Activated CD4-positive, alpha-beta T cell treated with anti-CD3 and anti-CD28 coated beads for 36 hours (primary cell): ENCODE results near the gene LAMA3. TPM values are rescaled to one million over a fixed set of nuclear protein-coding genes. Genes with fewer than 3 reads are reported as not detected.
A peak's percentile ranks its signal among the peaks of the same experiment; 100 is the strongest.

Source experiments
- ATAC-seq: fragments of 200-7000 bp; cut with Tn5 transposase; one replicate; pipeline ENCODE4 v1.10.0; 2021; ENCODE audit warnings: mild to moderate bottlenecking, moderate library complexity
- CTCF ChIA-PET: fragments of 350-600 bp; sonication (Branson Sonifier 250); formaldehyde crosslinking; loops from one replicate; lab custom pipeline; 2021; ENCODE audit warnings: antibody characterized with exemption; lab: Charles Lee
- POLR2A ChIA-PET: fragments of 350-600 bp; sonication (Branson Sonifier 250); formaldehyde crosslinking; loops from one replicate; lab custom pipeline; 2021; ENCODE audit warnings: antibody characterized with exemption, inconsistent platforms; lab: Charles Lee
- DNase-seq: peaks from one replicate; pipeline ENCODE4 v3.0.0-alpha.2; 2020
- H3K27ac Mint-ChIP-seq: one replicate; pipeline ENCODE4 v1.8.0; 2021; ENCODE audit warnings: mixed read lengths
- H3K27me3 Mint-ChIP-seq: one replicate; pipeline ENCODE4 v1.8.0; 2021; ENCODE audit warnings: mixed read lengths
- H3K36me3 Mint-ChIP-seq: one replicate; pipeline ENCODE4 v1.8.0; 2021; ENCODE audit warnings: low read depth, mixed read lengths
- H3K4me1 Mint-ChIP-seq: one replicate; pipeline ENCODE4 v1.8.0; 2021; ENCODE audit warnings: mixed read lengths
- H3K4me3 Mint-ChIP-seq: one replicate; pipeline ENCODE4 v1.8.0; 2021; ENCODE audit warnings: mild to moderate bottlenecking, moderate library complexity, mixed read lengths
- H3K9me3 Mint-ChIP-seq: one replicate; pipeline ENCODE4 v1.8.0; 2021; ENCODE audit warnings: low read depth, mixed read lengths
- intact Hi-C, 2 experiments: fragments of 100-400 bp; cut with DNase I in 1 of 2; cut with micrococcal nuclease in 1 of 2; formaldehyde crosslinking; loops; one replicate each; pipeline versions ENCODE4 v1.14.2 to v1.15.1; 2022 to 2024; cut with DNase I, micrococcal nuclease
- total RNA-seq, 2 experiments: library from RNA; stranded (reverse); gene quantifications; one replicate each; pipeline ENCODE4 v1.2.3, GENCODE V29; 2021

The LAMA3 gene
- total RNA-seq, 2 experiments from 2014 or later: 0.07 to 0.09 TPM

- DNase-seq: no peak
- Mint-ChIP-seq H3K36me3 (no peaks in the 10 kb centered on the region), H3K9me3 (no peaks in the 10 kb centered on the region), H3K4me1 (peaks cover 37% of the 10 kb centered on the region), H3K27me3 (no peaks in the 10 kb centered on the region), H3K4me3 (no peak overlapping the region), H3K27ac (peak overlapping the region; percentile 58)
- CTCF ChIA-PET: interaction anchor here (0.6 to 1.1 kb wide), 2 partner anchors 16 to 135 kb away, joined by 3 to 5 read pairs; no protein-coding TSS in a partner anchor
- no peak for ATAC-seq
- POLR2A ChIA-PET: no interaction called here
- intact Hi-C loops: loop anchor here (2.0 to 5.0 kb wide), 3 partner anchors 113 to 155 kb away; no protein-coding TSS in a partner anchor
Measured at GRCh38 chr18:23963443-23964165, 274.4 kb downstream of the LAMA3 start.

- intact Hi-C loops: loop anchor here (2.0 to 5.0 kb wide), 3 partner anchors 112 to 154 kb away; no protein-coding TSS in a partner anchor
- Mint-ChIP-seq H3K27ac (peak overlapping the region; percentile 58), H3K27me3 (no peaks in the 10 kb centered on the region), H3K36me3 (no peaks in the 10 kb centered on the region), H3K4me3 (no peak overlapping the region), H3K4me1 (peaks cover 45% of the 10 kb centered on the region), H3K9me3 (no peaks in the 10 kb centered on the region)
- ChIA-PET POLR2A (no interaction called here), CTCF (interaction anchor here (1.1 kb wide), 1 partner anchor 17 kb away, joined by 5 read pairs; no protein-coding TSS in a partner anchor)
- DNase-seq (peak; percentile 64), ATAC-seq (peak; percentile 82)
Measured at GRCh38 chr18:23964282-23965238, 275.3 kb downstream of the LAMA3 start.

GRCh38 chr18:23966909-23967308 lies 277.7 kb downstream of the LAMA3 start:
- Mint-ChIP-seq H3K36me3 (no peaks in the 10 kb centered on the region), H3K9me3 (no peaks in the 10 kb centered on the region), H3K27ac (no peak overlapping the region), H3K4me3 (no peak overlapping the region), H3K27me3 (no peaks in the 10 kb centered on the region), H3K4me1 (peaks cover 62% of the 10 kb centered on the region)
- CTCF ChIA-PET: interaction anchor here (0.7 to 1.4 kb wide), 3 partner anchors 41 to 518 kb away, joined by 3 read pairs; no protein-coding TSS in a partner anchor
- intact Hi-C loops: no loop called here
- DNase-seq (no peak), ATAC-seq (no peak)
- POLR2A ChIA-PET: no interaction called here

GRCh38 chr18:23967321-23968089 lies 278.3 kb downstream of the LAMA3 start:
- Mint-ChIP-seq H3K9me3 (no peaks in the 10 kb centered on the region), H3K4me1 (peaks cover 66% of the 10 kb centered on the region), H3K4me3 (no peak overlapping the region), H3K27ac (no peak overlapping the region), H3K27me3 (no peaks in the 10 kb centered on the region), H3K36me3 (no peaks in the 10 kb centered on the region)
- ChIA-PET CTCF (interaction anchor here (0.6 to 1.4 kb wide), 6 partner anchors 11 to 574 kb away, joined by 3 to 4 read pairs (median 3); no protein-coding TSS in a partner anchor), POLR2A (no interaction called here)
- intact Hi-C loops: no loop called here
- DNase-seq: peak; percentile 40
- ATAC-seq: peak; percentile 49

- Mint-ChIP-seq H3K27me3 (no peaks in the 10 kb centered on the region), H3K27ac (no peak overlapping the region), H3K4me1 (peaks cover 72% of the 10 kb centered on the region), H3K9me3 (no peaks in the 10 kb centered on the region), H3K4me3 (no peak overlapping the region), H3K36me3 (no peaks in the 10 kb centered on the region)
- POLR2A ChIA-PET: no interaction called here
- CTCF ChIA-PET: interaction anchor here (0.7 to 1.4 kb wide), 6 partner anchors 9 to 112 kb away, joined by 3 to 4 read pairs (median 3); no protein-coding TSS in a partner anchor
- DNase-seq (no peak), ATAC-seq (no peak)
- intact Hi-C loops: no loop called here
Measured at GRCh38 chr18:23968638-23969604, 279.7 kb downstream of the LAMA3 start.

- H3K27ac Mint-ChIP-seq: no peak overlapping the region
- DNase-seq: no peak
- no peaks in the 10 kb centered on the region for H3K9me3 Mint-ChIP-seq
- no peak for ATAC-seq
- CTCF ChIA-PET: interaction anchor here (1.1 kb wide), 2 partner anchors 10 to 30 kb away, joined by 3 to 4 read pairs; no protein-coding TSS in a partner anchor
- intact Hi-C loops: loop anchor here in 1 of 2 experiments (5.0 kb wide), 1 partner anchor 83 kb away; no protein-coding TSS in a partner anchor
- H3K4me1 Mint-ChIP-seq: peaks cover 66% of the 10 kb centered on the region
- no peak overlapping the region for H3K4me3 Mint-ChIP-seq
- no peaks in the 10 kb centered on the region for H3K36me3 Mint-ChIP-seq
- H3K27me3 Mint-ChIP-seq: no peaks in the 10 kb centered on the region
- POLR2A ChIA-PET: no interaction called here
Measured at GRCh38 chr18:23969664-23970063, 280.4 kb downstream of the LAMA3 start.

- intact Hi-C loops: loop anchor here in 1 of 2 experiments (5.0 kb wide), 1 partner anchor 82 kb away; no protein-coding TSS in a partner anchor
- Mint-ChIP-seq H3K9me3 (no peaks in the 10 kb centered on the region), H3K36me3 (no peaks in the 10 kb centered on the region), H3K4me1 (peaks cover 60% of the 10 kb centered on the region), H3K4me3 (no peak overlapping the region), H3K27ac (peak overlapping the region; percentile 59), H3K27me3 (no peaks in the 10 kb centered on the region)
- POLR2A ChIA-PET: no interaction called here
- CTCF ChIA-PET: interaction anchor here (1.1 kb wide), 1 partner anchor 29 kb away, joined by 3 read pairs; no protein-coding TSS in a partner anchor
- ATAC-seq: peak; percentile 56
- peak; percentile 70 for DNase-seq
Measured at GRCh38 chr18:23970161-23971096, 281.2 kb downstream of the LAMA3 start.

GRCh38 chr18:23971097-23971440 lies 281.8 kb downstream of the LAMA3 start:
- no peaks in the 10 kb centered on the region for H3K9me3 Mint-ChIP-seq
- H3K36me3 Mint-ChIP-seq: no peaks in the 10 kb centered on the region
- intact Hi-C loops: loop anchor here in 1 of 2 experiments (5.0 kb wide), 1 partner anchor 81 kb away; no protein-coding TSS in a partner anchor
- DNase-seq (no peak), ATAC-seq (no peak)
- no peak overlapping the region for H3K4me3 Mint-ChIP-seq
- no peak overlapping the region for H3K27ac Mint-ChIP-seq
- no peaks in the 10 kb centered on the region for H3K27me3 Mint-ChIP-seq
- CTCF ChIA-PET: no interaction called here
- peaks cover 56% of the 10 kb centered on the region for H3K4me1 Mint-ChIP-seq
- POLR2A ChIA-PET: no interaction called here

GRCh38 chr18:23971666-23972230 lies 282.5 kb downstream of the LAMA3 start:
- no peak overlapping the region for H3K27ac Mint-ChIP-seq
- no peak overlapping the region for H3K4me3 Mint-ChIP-seq
- CTCF ChIA-PET: interaction anchor here (1.1 kb wide), 1 partner anchor 45 kb away, joined by 3 read pairs; no protein-coding TSS in a partner anchor
- intact Hi-C loops: loop anchor here (1.0 to 5.0 kb wide), 8 partner anchors 15 to 105 kb away; partner anchors contain the start of gene TTC39C (in 2 of the 2)
- ATAC-seq (no peak), DNase-seq (no peak)
- H3K4me1 Mint-ChIP-seq: peaks cover 55% of the 10 kb centered on the region
- POLR2A ChIA-PET: no interaction called here
- H3K27me3 Mint-ChIP-seq: no peaks in the 10 kb centered on the region
- no peaks in the 10 kb centered on the region for H3K36me3 Mint-ChIP-seq
- H3K9me3 Mint-ChIP-seq: no peaks in the 10 kb centered on the region
